ENCODE results near the gene MYBPC1.
"Not testable (repeated sequence)": the region's sequence is repeated elsewhere in the genome, so short reads cannot be mapped to it uniquely, and the experiment has no call there.

The MYBPC1 gene

DNA sequence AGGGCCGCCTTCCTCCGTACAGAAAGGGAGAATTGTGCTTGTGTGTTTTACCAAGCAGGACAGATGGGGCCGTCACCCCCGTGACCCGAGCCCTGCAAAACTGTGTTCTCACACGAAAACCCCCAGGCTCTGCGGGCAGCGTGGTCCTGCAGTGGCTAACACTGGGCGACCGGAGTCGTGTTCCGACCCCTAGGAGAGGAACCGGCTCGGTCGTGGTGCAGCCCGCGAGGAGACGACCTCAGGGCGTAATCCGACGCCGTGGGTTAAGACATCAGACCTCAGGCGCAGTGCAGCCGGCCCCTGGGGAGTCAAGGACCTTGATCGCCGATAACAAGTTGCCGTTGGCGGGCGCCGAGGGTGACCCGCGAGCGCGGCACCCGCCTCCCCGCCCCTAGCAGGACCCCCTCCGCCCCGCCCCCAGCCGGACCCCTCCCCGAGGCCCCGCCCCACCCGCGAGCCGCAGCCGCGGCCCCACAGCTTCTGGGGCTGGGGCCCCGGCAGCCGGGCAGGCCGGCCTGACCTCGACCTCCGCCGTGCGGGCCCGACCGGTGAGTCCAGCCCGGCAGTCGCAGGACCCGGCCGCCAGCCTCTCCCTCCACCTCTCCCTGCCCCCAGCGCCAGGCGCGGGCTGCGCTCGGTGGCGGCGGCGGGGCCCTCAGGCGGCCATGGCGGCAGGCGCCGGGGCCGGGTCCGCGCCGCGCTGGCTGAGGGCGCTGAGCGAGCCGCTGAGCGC lies 102.6 kb downstream of the MYBPC1 start, which contains the start of gene CHPT1:
Gene CHPT1, plus strand, starts transcription at position 444 of the 733 bp plus-strand sequence. Its CDS starts 222 bp downstream, at position 666.
- no peak for FAIRE-seq

- no peak for FAIRE-seq
Measured at GRCh38 chr12:101697930-101698799, 103.4 kb downstream of the MYBPC1 start.

- no peak for FAIRE-seq
Measured at GRCh38 chr12:101698800-101699347, 104.1 kb downstream of the MYBPC1 start.

GRCh38 chr12:101700299-101700820 lies 105.6 kb downstream of the MYBPC1 start:
- FAIRE-seq = no peak

DNA sequence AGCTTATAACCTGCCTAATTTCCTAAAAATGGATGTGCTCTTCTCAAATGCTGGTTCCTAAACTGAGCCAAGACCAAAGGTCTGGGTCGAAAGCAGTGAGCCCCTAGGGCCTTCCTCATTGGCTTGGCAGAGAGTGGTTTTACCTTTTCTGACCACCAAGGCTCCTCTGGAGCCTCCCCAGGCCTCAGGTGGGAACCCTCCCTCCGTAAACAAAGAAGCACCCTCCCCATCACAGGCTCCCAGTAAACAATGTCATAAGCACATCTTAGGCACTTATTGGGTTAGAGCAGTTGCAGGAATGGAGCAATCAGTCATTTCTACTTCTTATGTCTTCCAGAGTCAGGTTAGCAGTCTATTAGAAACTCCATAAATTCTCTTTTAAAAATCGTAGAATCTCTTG lies 108.7 kb downstream of the MYBPC1 start:
- no peak for FAIRE-seq

GRCh38 chr12:101706403-101706802 lies 111.6 kb downstream of the MYBPC1 start:
- FAIRE-seq = no peak

GRCh38 chr12:101707131-101707782 lies 112.5 kb downstream of the MYBPC1 start:
- no peak for FAIRE-seq

DNA sequence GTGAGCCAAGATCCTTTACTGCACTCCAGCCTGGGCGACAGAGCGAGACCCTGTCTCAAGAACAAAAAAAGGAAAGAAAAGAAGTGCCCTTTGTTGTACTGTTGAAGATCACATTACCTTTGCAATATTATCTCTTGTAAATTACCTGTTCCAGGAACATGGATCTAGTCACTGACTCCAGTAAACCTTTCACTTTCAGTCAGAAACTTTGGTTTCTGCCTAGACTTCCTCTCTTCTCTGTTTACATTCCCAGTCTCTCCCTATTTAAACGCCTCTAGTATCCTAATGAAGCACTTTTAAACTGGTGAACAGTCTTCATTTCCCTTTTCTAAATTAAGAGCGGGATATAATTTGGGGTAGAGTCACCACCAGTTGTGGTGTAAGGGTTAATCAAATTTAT lies 115.5 kb downstream of the MYBPC1 start:
- FAIRE-seq = no peak

- FAIRE-seq = no peak
Measured at GRCh38 chr12:101713059-101713682, 118.4 kb downstream of the MYBPC1 start.

GRCh38 chr12:101713930-101714329 lies 119.2 kb downstream of the MYBPC1 start:
- FAIRE-seq = no peak

- no peak for FAIRE-seq
Measured at GRCh38 chr12:101714877-101715444, 120.2 kb downstream of the MYBPC1 start.

GRCh38 chr12:101719566-101719965 lies 124.8 kb downstream of the MYBPC1 start:
- FAIRE-seq = no peak

- no peak for FAIRE-seq
Measured at GRCh38 chr12:101720118-101720517, 125.3 kb downstream of the MYBPC1 start.

- FAIRE-seq = no peak
Measured at GRCh38 chr12:101722392-101722791, 127.6 kb downstream of the MYBPC1 start.

DNA sequence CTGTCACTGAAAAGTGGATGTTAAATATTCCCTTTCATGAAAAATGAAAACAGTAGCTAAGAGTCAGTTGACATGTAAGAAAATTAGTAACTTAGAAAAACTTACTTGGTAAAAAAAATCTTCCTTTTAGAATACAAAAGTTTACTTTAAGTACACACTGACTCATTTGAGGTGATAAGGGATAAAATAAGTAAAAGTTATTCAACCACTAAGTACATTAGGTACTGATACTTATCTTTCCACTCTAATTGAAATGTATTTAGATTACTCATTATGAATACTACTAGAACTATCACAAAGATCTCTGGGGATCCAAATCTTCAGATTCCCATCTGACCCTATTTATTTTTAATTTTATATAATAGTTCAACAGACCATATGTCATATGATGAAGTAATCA lies 132.3 kb downstream of the MYBPC1 start:
- FAIRE-seq = no peak

DNA sequence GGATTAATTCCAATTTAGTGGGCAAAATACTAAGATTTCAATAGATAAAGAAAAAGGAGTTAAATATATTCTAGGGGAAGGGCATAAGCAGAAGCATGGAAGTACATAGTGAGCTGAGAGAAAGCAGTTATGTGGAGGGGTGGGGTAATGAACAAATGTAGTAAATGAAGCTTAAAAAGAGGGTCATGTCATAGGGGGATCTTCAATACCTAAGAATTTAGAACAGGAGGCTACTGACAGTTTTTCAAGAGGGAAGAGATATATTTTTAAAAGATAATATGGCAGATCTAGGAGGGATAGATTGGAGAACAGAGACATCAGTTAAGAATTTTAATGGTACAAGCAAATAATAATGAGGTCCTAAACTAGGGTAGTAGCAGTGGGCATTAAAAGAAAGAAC lies 135.1 kb downstream of the MYBPC1 start:
- FAIRE-seq = no peak

DNA sequence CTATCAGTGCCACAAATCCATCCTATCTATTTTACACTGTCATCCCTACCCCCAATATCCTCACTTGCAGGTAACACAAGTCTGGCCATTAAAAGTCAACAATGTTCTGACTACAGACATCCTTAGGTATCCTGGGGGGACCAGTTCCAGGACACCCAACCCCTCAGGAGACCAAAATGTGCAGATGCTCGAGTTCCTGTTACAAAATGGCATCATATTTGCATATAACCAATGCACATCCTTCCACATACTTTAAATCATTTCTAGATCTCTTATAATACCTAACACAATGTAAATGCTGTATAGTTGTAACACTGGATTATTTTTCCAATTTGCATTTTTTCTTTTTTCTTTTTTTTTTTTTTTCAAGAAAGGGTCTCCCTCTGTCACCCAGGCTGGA lies 137.5 kb downstream of the MYBPC1 start:
- no peak for FAIRE-seq

DNA sequence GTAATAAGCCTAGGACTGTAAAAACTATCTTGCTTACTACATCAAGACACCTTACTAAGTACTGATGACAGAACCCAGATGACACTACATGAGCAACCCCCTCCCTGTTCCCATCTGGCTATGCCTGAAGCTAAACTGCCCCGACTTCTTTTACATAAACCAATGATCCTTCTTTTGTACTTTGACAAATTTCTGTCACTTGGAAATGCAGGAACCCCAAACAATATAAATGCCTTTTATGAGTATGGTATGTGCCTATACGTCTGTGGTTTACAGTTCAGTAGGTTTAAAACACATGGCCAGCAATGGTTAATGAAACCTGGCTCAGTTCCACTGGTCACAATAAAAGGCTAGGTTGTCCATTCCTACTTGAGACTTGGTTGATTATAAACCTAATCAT lies 138.4 kb downstream of the MYBPC1 start:
- FAIRE-seq = no peak

DNA sequence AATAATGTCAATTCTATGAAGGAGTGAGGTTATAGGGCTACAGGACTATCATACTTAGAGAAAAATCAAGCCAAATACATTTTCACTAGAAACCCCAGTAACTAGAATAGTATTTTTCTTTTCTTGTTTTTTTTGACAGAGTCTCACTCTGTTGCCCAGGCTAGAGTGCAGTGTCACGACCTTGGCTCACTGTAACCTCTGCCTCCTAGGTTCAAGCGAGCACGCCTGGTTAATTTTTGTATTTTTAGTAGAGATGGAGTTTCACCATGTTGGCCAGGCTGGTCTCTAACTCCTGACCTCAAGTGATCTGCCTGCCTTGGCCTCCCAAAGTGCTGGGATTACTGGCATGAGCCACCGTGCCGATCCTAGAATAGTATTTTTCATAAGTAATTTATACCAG lies 139.7 kb downstream of the MYBPC1 start:
- not testable (repeated sequence) for FAIRE-seq
